Naive thymus-derived CD8-positive, alpha-beta T cell (primary cell): ENCODE data around the gene SLC7A1. TPM values are rescaled to one million over a fixed set of nuclear protein-coding genes. Genes with fewer than 3 reads are reported as not detected.

Experiments
- ATAC-seq, 2 donors: fragments of 150-1000 bp; cut with Tn5 transposase in 1 of 2; sonication (Bioruptor Pico), chemical (Tn5 transposase) in 1 of 2; 1 replicate in 1 of 2; 2 replicates in 1 of 2; pipeline ENCODE4 v1.10.0; 2021; ENCODE audit warnings: mild to moderate bottlenecking in 2 of 2, moderate library complexity in 2 of 2
- POLR2A ChIA-PET: fragments of 350-600 bp; sonication (Branson Sonifier 250); formaldehyde crosslinking; loops from one replicate; lab custom pipeline; 2021; ENCODE audit warnings: antibody characterized with exemption; lab: Charles Lee
- DNase-seq, 10 donors: peaks; one replicate each; pipeline versions ENCODE4 v3.0.0 to v3.0.0-alpha.2; 2020 to 2022
- H3K27ac Mint-ChIP-seq, 10 donors: one replicate each; pipeline ENCODE4 v1.8.0; 2020 to 2022; ENCODE audit warnings: mild to moderate bottlenecking in 10 of 10, mixed read lengths in 10 of 10, moderate library complexity in 4 of 10, inconsistent platforms in 1 of 10
- H3K27me3 Mint-ChIP-seq, 5 donors: one replicate each; pipeline ENCODE4 v1.8.0; 2021 to 2022; ENCODE audit warnings: mixed read lengths in 5 of 5
- H3K36me3 Mint-ChIP-seq, 3 donors: one replicate each; pipeline ENCODE4 v1.8.0; 2020 to 2022; ENCODE audit warnings: mixed read lengths in 3 of 3, mild to moderate bottlenecking in 2 of 3, inconsistent platforms in 1 of 3
- H3K4me1 Mint-ChIP-seq, 4 donors: one replicate each; pipeline ENCODE4 v1.8.0; 2021 to 2022; ENCODE audit warnings: mixed read lengths in 4 of 4
- H3K4me3 Mint-ChIP-seq, 10 donors: one replicate each; pipeline ENCODE4 v1.8.0; 2020 to 2022; ENCODE audit warnings: mild to moderate bottlenecking in 10 of 10, mixed read lengths in 10 of 10, moderate library complexity in 6 of 10, inconsistent platforms in 1 of 10
- H3K9me3 Mint-ChIP-seq, 9 donors: one replicate each; pipeline ENCODE4 v1.8.0; 2020 to 2022; ENCODE audit warnings: mixed read lengths in 9 of 9, mild to moderate bottlenecking in 3 of 9, inconsistent platforms in 1 of 9, moderate library complexity in 1 of 9
- polyA plus RNA-seq, 3 donors: library from polyadenylated mRNA; unstranded; fragments of 300-500 nt; fragmentation: Illumina TruSeq; gene quantifications; one replicate each; pipeline ENCODE4 v1.2.3, GENCODE V29; 2021
- total RNA-seq, 8 experiments: library from RNA in 2 of 8; stranded (reverse) in 2 of 8; gene quantifications; one replicate each; pipeline ENCODE4 v1.2.3 and lab custom pipeline; 2021 to 2026

Gene SLC7A1
- total and polyA plus RNA-seq, 5 experiments from 2014 or later: 2.0 to 51.1 (median 5.3) TPM

DNA sequence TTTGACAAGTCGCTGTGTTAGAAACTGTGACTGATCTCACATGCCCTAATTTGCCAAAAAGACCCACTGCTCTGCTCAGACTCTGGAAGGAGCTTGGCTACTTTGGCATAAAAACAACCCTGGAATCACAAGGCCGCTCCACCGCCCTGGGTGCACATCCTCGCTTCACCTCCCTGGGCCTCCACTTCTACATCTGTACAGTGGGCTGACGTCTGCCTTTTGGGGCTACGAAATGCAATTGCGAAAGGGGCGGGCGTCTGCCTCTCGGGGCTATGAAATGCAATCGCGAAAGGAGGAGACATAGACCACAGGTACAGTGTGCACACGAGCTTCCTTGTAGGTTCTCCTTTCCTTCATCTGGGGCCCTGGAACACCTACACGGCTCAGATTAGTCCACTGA lies 74.2 kb downstream of the SLC7A1 start:
- Mint-ChIP-seq H3K36me3 (peaks cover 0 to 65% (median 18%) of the 10 kb centered on the region in 3 donors), H3K27me3 (no peaks in the 10 kb centered on the region), H3K9me3 (no peaks in the 10 kb centered on the region), H3K4me1 (peaks cover 0 to 2% (median 0%) of the 10 kb centered on the region in 4 donors), H3K4me3 (no peak overlapping the region), H3K27ac (no peak overlapping the region)
- ATAC-seq (no peak), DNase-seq (no peak)
- POLR2A ChIA-PET: no interaction called here

- Mint-ChIP-seq H3K36me3 (peaks cover 0 to 71% (median 19%) of the 10 kb centered on the region in 3 donors), H3K27ac (no peak overlapping the region), H3K9me3 (no peaks in the 10 kb centered on the region), H3K4me1 (peaks cover 0 to 2% (median 0%) of the 10 kb centered on the region in 4 donors), H3K27me3 (no peaks in the 10 kb centered on the region), H3K4me3 (no peak overlapping the region)
- POLR2A ChIA-PET: interaction anchor here (0.6 kb wide), 1 partner anchor 219 kb away, joined by 5 read pairs; no protein-coding TSS in a partner anchor
- no peak for DNase-seq
- no peak for ATAC-seq
Observed at GRCh38 chr13:29520671-29521070, 74.8 kb downstream of the SLC7A1 start.

GRCh38 chr13:29519921-29520320 lies 75.6 kb downstream of the SLC7A1 start:
- Mint-ChIP-seq H3K27ac (peak overlapping the region in 2 of 10 donors; percentile 9 to 12), H3K36me3 (peaks cover 0 to 72% (median 19%) of the 10 kb centered on the region in 3 donors)
- ATAC-seq: no peak

GRCh38 chr13:29516880-29517279 lies 78.6 kb downstream of the SLC7A1 start:
- POLR2A ChIA-PET: no interaction called here
- H3K4me3 Mint-ChIP-seq: no peak overlapping the region
- no peak overlapping the region for H3K27ac Mint-ChIP-seq
- no peaks in the 10 kb centered on the region for H3K9me3 Mint-ChIP-seq
- no peak for DNase-seq
- peaks cover 0 to 71% (median 15%) of the 10 kb centered on the region in 3 donors for H3K36me3 Mint-ChIP-seq
- H3K4me1 Mint-ChIP-seq: peaks cover 0 to 2% (median 0%) of the 10 kb centered on the region in 4 donors
- no peaks in the 10 kb centered on the region for H3K27me3 Mint-ChIP-seq
- no peak for ATAC-seq

More at GRCh38 chr13:29519921-29520320, 75.6 kb downstream of the SLC7A1 start:
- no peaks in the 10 kb centered on the region for H3K9me3 Mint-ChIP-seq
- H3K4me3 Mint-ChIP-seq: no peak overlapping the region
- POLR2A ChIA-PET: interaction anchor here (0.6 kb wide), 1 partner anchor 219 kb away, joined by 5 read pairs; no protein-coding TSS in a partner anchor
- no peaks in the 10 kb centered on the region for H3K27me3 Mint-ChIP-seq
- no peak for DNase-seq
- H3K4me1 Mint-ChIP-seq: peaks cover 0 to 2% (median 0%) of the 10 kb centered on the region in 4 donors

- Mint-ChIP-seq H3K9me3 (no peaks in the 10 kb centered on the region), H3K27me3 (no peaks in the 10 kb centered on the region), H3K4me1 (peaks cover 0 to 2% (median 0%) of the 10 kb centered on the region in 4 donors), H3K27ac (no peak overlapping the region), H3K4me3 (no peak overlapping the region), H3K36me3 (peaks cover 0 to 69% (median 15%) of the 10 kb centered on the region in 3 donors)
- POLR2A ChIA-PET: no interaction called here
- no peak for DNase-seq
- no peak for ATAC-seq
Observed at GRCh38 chr13:29516012-29516411, 79.5 kb downstream of the SLC7A1 start.

DNA sequence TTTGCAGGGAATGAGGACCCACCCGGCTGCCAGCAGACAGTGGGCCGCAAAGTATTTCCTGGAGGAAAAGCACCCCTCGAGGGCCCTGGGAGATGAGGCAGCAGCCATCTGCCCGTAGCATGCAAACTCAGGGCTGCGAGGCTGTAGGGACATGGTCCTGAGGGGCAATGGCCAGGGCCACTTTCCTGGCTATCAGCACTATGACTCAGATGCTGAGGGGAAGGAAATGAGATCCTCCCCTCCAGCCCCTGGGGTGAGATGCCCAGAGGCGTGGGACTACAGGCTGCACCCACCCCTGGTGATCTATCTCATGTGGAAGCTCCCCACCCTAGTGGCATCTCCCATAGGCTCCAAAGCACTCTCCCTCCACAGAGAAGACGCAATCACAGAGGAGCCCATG lies 80.1 kb downstream of the SLC7A1 start:
- Mint-ChIP-seq H3K36me3 (peaks cover 0 to 64% (median 15%) of the 10 kb centered on the region in 3 donors), H3K4me3 (no peak overlapping the region), H3K27me3 (no peaks in the 10 kb centered on the region), H3K27ac (no peak overlapping the region), H3K9me3 (no peaks in the 10 kb centered on the region), H3K4me1 (peaks cover 0 to 2% (median 0%) of the 10 kb centered on the region in 4 donors)
- ATAC-seq: no peak
- DNase-seq: no peak
- POLR2A ChIA-PET: no interaction called here

GRCh38 chr13:29514720-29515310 lies 80.7 kb downstream of the SLC7A1 start:
- no peak for DNase-seq
- no peaks in the 10 kb centered on the region for H3K4me1 Mint-ChIP-seq
- no peaks in the 10 kb centered on the region for H3K9me3 Mint-ChIP-seq
- peaks cover 0 to 59% (median 15%) of the 10 kb centered on the region in 3 donors for H3K36me3 Mint-ChIP-seq
- no peak overlapping the region for H3K27ac Mint-ChIP-seq
- no peak for ATAC-seq
- H3K4me3 Mint-ChIP-seq: no peak overlapping the region
- no peaks in the 10 kb centered on the region for H3K27me3 Mint-ChIP-seq
- POLR2A ChIA-PET: no interaction called here

DNA sequence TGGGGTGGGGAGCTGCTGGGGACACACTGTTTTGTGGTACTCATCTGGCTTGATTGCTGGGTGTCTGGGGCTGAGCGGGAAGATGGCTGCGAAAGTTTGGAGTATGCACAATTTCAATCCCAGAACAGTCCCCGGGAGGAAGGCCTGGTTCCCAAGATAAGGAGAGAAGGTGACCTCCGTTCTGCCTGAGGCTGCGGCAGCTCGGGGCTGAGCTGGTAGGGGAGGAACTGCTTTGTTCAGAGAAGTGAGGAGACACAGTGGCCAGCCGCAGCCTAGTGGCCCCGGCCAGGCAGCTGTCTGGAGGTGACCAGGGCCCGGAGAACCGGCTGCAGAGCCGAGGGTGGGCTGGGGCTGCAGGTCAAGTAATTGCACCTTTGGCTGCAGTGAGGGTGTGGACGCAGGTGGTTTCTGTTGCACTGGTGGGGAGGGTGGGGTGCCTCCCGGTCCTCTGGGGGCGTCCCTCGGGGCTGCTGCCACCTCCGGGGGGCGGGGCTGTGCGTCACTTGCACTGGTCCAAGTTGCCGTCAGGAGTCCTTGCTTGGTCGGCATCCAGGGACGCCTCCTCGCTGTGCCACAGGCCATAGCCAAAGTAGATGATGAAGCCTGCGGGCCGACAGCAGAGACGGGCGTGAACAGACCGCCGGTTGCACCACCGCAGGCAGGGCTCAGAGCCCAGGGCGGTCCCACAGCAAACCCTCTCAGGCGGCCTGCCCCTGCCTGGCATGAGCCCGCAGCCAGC lies 81.3 kb downstream of the SLC7A1 start:
- DNase-seq: no peak
- Mint-ChIP-seq H3K27me3 (no peaks in the 10 kb centered on the region), H3K4me3 (no peak overlapping the region), H3K4me1 (no peaks in the 10 kb centered on the region), H3K36me3 (peaks cover 0 to 58% (median 15%) of the 10 kb centered on the region in 3 donors), H3K9me3 (no peaks in the 10 kb centered on the region), H3K27ac (peak overlapping the region in 3 of 10 donors; percentile 22 to 40 (median 27))
- POLR2A ChIA-PET: no interaction called here
- ATAC-seq: no peak

- Mint-ChIP-seq H3K27ac (peak overlapping the region in 4 of 10 donors; percentile 22 to 53 (median 39)), H3K9me3 (no peaks in the 10 kb centered on the region), H3K4me3 (no peak overlapping the region), H3K36me3 (peaks cover 0 to 60% (median 15%) of the 10 kb centered on the region in 3 donors), H3K4me1 (no peaks in the 10 kb centered on the region), H3K27me3 (no peaks in the 10 kb centered on the region)
- DNase-seq (no peak), ATAC-seq (no peak)
- POLR2A ChIA-PET: no interaction called here
Observed at GRCh38 chr13:29513002-29513980, 82.2 kb downstream of the SLC7A1 start.

DNA sequence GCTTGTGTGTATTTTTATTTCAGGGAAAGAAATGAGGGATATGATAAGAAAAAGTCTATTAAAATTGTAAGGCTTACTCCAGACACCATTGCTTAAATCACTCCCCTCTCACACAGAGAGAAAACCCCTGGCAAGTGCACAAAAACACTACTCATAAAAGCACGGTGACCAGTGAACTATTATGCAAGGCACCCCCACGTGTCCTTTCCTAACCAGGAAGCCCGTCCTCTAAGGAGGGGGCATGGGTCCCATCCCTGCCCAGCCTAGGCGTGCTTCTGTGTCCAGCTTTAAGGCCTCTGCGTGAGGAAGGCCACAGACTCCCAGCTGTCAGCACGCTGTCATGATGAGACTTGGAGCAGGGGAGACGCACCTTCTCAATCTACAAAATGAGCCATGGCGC lies 83.5 kb downstream of the SLC7A1 start:
- H3K9me3 Mint-ChIP-seq: no peaks in the 10 kb centered on the region
- DNase-seq: no peak
- POLR2A ChIA-PET: no interaction called here
- no peak overlapping the region for H3K4me3 Mint-ChIP-seq
- peaks cover 0 to 47% (median 11%) of the 10 kb centered on the region in 3 donors for H3K36me3 Mint-ChIP-seq
- no peaks in the 10 kb centered on the region for H3K27me3 Mint-ChIP-seq
- peak overlapping the region in 2 of 10 donors; percentile 11 to 42 for H3K27ac Mint-ChIP-seq
- no peak for ATAC-seq
- no peaks in the 10 kb centered on the region for H3K4me1 Mint-ChIP-seq

GRCh38 chr13:29511106-29511796 lies 84.2 kb downstream of the SLC7A1 start:
- H3K27me3 Mint-ChIP-seq: no peaks in the 10 kb centered on the region
- DNase-seq (no peak), ATAC-seq (no peak)
- POLR2A ChIA-PET: no interaction called here
- no peak overlapping the region for H3K4me3 Mint-ChIP-seq
- H3K36me3 Mint-ChIP-seq: peaks cover 0 to 40% (median 7%) of the 10 kb centered on the region in 3 donors
- no peaks in the 10 kb centered on the region for H3K4me1 Mint-ChIP-seq
- H3K27ac Mint-ChIP-seq: peak overlapping the region in 2 of 10 donors; percentile 11 to 42
- H3K9me3 Mint-ChIP-seq: no peaks in the 10 kb centered on the region

GRCh38 chr13:29510651-29511084 lies 84.8 kb downstream of the SLC7A1 start:
- Mint-ChIP-seq H3K4me1 (no peaks in the 10 kb centered on the region), H3K27ac (peak overlapping the region in 1 of 10 donors; percentile 61), H3K36me3 (peaks cover 0 to 34% (median 7%) of the 10 kb centered on the region in 3 donors), H3K9me3 (no peaks in the 10 kb centered on the region), H3K27me3 (peaks cover 0 to under 1% (median 0%) of the 10 kb centered on the region in 5 donors), H3K4me3 (no peak overlapping the region)
- POLR2A ChIA-PET: no interaction called here
- DNase-seq (no peak), ATAC-seq (no peak)
